GM21529 (cell line): ENCODE data around the gene ADGRE1.

Source experiments
- ATAC-seq: cut with Tn5 transposase; IDR thresholded peaks from one replicate; pipeline ENCODE4 v1.9.1; 2021; ENCODE audit not compliant: unreplicated experiment

The ADGRE1 gene

DNA sequence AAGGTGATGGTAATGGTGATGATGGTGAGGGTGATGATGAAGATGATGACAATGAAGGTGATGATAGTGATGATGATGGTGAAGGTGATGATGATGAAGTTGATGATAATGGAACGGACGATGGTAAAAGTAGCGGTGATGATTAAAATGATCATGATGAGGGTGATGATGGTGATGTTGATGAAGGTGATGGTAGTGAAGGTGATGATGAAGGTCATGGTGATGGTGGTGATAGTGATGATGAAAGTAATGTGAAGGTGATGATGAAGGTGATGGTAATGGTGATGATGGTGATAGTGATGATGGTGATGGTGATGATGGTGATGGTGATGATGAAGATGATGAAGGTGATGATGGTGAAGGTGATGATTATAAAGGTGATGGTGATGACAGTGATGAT lies 67.7 kb downstream of the ADGRE1 start:
- no peak for ATAC-seq

DNA sequence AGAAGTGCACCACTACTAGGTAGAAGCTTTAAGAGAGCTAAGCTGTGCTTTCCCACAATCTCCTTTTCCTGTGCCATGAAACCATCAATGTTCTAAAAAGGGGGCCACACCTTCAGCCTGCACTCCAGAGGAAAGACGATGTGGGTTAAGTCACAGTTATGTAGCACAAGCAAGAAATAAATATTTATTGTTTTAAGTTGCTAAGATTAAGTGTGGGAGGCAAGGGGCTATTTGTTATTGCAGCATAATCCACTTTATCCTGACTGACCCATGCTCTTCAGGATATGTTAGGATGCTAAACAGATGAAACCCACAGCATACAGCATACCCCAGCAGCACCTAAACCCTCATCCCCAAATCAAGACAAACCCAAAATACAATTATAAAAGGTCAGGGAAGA lies 69.2 kb downstream of the ADGRE1 start:
- no peak for ATAC-seq

DNA sequence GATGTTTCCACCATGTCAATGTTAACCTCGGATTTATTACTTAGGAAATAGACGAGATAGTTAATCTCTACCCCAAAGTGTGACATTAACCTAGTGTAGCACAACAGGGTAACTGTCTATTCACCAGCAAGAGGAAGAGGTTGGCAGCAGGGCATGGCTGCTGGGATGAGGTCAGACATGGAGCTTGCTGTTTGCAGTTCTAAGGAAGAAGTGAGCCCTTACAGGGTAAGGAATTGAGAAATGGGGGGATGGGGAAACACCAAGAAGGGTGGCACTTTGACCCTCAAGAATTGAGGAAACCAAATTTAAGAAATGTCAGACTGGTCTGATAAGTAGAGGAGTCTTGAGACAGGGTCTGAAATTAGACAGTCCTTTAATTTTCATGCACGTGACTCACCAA lies 71.4 kb downstream of the ADGRE1 start:
- no peak for ATAC-seq

DNA sequence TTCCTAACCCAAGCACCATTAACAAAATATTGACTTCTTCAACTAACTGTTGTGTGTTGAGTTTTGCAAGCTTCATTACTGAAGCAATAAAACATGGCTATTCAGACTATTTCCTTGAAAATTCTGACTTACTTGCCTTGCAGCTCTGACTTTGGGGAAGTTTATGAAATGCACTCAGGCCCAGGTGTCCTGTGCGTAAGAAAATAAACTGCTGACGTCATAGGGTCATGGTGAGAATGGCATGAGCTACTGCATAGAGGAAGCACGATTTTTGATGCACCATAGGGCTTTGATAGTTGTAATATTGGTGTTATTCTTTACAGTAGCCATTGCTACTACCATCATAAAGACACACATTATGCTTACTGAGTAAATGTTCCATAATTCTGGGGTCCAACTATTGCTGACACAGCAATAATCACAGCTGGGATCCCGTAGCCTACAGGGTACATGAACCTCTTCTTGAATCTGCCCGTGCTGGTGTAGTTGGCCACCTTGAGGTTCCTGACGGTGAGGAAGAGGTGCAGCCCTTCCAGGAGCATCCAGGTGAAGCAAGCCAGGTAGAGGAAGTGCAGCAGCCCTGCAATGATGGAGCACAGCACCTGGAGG lies 76.0 kb downstream of the ADGRE1 start:
- ATAC-seq, result no peak

DNA sequence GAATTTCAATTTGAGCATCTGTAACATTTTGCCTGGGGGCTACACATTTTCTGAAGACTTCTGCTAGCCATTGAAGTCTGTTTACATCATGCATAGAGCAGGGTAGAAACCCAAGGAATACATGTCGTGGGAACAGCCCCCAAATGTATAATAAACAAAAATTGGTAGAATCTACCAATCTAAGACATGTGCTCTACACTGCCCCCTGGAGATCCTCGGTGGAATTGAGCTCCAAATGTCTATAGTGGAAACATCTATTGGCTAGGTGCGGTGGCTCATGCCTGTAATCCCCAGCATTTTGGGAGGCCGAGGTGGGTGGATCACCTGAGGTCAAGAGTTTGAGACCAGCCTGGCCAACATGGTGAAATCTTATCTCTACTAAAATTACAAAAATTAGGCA lies 76.6 kb downstream of the ADGRE1 start:
- ATAC-seq, result no peak

DNA sequence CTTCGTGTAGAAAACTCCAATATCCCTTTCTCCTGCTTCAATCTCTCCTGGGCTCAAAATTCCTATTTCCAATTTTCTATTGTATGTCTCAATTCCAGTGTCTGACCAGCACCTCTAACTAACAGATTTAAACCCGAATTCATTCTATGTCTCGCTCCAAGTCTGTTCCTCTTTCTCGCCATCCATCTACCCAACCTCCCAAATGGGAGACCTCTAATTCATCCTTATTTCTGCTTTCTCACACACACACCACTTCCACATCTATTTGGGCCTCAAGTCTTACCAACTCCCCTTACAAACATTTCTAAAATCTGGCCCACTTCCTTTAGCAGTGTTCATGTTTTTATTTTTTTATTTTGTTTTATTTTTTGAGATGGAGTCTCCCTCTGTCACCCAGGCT lies 80.6 kb downstream of the ADGRE1 start:
- ATAC-seq, result no peak

DNA sequence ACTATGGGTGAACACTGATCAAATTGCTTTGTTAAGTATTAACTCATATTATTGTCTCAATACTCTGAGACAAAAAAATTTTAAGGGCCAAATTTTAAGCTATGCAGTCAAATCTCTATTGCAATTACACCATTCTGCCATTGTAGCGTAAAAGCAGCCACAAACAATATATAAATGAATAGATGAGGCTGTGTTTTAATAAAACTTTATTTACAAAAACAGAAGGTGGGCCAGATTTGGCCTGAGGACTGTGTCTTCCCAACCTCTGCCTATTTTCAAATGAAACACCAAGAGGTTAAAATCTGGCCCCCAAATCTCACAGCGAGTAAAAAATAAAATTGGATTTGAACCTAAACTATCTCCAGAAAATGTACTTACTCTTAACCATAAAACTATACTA lies 82.1 kb downstream of the ADGRE1 start:
- ATAC-seq, result no peak

DNA sequence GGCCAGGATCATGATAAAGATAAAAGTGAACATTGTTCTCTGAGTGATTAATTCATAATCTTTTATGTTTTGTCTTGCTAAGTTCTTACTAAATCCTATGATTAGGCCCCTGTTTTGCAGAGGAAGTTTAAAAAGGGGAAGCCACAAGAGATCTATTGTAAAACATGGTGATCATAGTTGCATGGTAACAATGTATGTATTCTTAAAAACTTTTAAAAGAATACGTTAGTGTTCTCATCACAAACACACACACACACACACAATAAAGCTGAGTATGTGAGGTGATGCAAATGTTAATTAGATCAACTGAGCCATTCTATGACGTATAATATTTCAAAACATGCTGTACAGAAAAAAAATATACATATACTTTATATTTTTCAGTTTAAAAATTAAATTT lies 82.6 kb downstream of the ADGRE1 start:
- ATAC-seq, result no peak

DNA sequence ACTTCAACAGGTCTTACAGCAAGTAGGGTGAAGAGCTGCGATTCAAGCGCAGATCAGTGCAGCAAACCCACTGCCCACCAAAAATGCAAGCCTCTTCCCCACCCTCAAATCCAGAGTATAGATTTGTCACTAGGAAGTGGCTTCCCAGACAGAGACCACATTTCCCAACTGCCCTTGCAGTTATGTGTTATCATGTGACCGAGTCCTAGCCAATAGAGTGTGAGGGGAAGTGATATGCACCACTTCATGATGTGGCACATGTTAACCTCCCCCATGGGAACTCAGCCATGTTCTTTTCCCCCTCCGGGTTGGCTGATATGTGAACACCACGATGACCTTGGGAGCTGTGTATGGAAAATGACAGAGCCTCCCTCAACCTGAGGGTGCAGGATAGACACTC lies 83.1 kb downstream of the ADGRE1 start:
- ATAC-seq, result no peak

DNA sequence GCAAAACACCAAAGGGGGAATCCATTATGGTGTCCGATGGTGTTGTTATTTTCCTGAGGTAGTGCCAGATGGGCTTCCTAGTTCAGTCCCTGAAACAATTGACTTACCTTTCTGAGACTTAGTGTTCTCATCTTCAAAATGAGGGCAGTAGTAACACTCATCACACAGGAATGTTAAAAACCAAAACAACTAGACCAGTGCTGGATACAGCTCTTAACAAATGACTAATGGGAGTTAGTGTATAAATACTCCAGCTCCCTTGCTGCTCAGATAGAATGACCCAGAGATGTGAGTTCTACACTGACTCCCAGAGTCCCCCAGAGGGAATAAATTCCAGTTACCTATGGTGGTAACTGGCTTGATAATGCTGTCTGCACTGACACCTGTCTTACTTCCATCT lies 84.0 kb downstream of the ADGRE1 start:
- ATAC-seq, result no peak

DNA sequence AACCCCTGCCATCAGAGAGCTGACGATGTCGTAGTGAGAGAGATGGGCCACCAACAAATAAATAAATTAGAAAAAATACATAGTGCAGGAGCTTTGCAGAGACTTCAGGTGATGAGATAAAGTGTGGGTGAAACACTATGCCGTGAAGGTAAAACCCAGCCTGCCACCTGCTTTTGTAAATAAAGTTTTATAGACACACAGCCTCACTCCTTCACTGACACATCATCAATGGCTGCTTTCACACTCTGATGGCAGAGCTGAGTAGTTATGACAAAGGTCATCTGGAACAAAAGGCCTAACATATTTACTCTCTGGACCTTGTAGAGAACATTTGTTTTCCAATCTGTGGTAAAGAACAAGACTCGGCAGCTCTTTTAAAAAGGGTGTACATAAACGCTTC lies 88.8 kb downstream of the ADGRE1 start:
- no peak for ATAC-seq

DNA sequence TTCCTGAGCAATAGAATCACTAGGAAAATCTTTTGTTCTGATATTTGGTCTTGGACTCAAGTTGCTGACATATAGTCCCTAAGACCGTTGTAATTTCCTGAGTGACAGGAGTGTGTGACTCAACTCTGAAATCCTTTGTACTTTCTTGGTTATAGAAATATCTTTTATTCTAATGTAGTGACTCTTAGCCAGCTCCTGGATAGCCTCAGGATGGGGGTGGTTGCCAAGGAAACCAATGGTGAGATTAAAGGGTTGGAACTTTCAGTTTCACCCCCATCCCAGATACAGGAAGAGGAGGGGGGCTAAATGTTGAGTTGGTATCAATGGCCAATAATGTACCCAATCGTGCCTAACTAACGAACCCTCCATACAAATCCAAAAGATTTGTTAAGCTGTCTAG lies 92.0 kb downstream of the ADGRE1 start:
- no peak for ATAC-seq

DNA sequence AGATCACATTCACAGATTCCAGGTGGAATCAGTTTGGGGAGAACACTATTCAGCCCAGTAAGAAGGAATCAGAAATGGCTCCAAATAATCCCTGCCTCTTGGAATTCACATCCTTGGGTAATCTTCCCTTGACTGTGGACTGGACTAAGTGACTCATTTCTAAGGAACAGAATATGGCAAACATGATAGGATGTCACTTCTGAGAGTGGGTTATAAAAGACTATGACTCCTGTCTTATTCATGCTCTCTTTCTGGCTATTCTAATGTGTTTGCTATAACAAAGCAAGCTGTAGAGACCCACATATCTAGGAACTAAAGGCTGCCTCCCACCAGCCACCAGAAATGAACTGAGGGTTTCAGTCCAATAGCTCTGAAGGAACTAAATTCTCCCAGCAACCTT lies 96.1 kb downstream of the ADGRE1 start:
- no peak for ATAC-seq

DNA sequence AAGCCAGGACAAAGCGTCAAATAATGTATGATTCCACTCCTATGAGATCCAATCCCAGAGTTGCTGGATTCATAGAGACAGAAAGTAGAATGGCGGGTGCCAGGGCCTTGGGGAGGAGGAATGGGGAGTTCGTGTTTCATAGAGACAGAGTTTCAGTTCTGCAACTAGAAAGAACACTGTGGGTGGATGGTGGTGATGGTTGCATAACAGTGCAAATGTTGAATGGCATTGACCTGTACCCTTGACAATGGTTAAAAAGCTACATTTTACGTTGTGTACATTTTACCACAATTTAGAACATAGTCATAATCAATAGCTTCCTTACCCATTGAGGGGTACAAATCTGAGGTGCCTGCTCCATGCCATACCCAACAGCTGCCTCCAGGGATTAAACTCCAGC lies 100.5 kb downstream of the ADGRE1 start:
- ATAC-seq, result no peak

DNA sequence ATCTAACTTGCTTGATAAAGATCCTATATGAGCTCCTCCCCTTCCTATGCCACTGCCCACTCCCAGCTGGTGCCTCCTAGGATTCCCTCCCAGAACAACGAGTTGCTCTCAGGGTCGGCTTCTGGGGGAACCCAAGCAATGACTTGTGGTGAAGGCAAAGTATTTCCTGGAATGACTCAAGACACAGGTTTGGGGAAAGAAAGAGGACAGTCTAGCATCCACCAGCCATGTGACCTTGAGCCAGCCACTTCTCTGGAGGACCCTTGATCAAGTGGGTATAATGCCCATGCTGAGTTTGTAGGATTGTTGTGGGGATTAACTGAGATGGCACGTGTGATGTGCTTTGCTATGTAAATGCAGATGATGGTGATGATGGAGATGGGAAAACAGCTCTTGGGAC lies 100.9 kb downstream of the ADGRE1 start:
- no peak for ATAC-seq
